HEK293T (cell line): ENCODE results near the gene TIAM1.

ENCODE experiments used
- ELF4 ChIP-seq: fragments of 450-650 bp; IDR thresholded peaks from 2 replicates; pipeline ENCODE4 v1.6.1; 2017; ENCODE audit warnings: antibody characterized with exemption
- FOXK2 ChIP-seq: fragments of 450-650 bp; IDR thresholded peaks from 2 replicates; pipeline ENCODE4 v1.6.1; 2016; ENCODE audit warnings: mild to moderate bottlenecking
- HDGF ChIP-seq: fragments of 450-650 bp; IDR thresholded peaks from 2 replicates; pipeline ENCODE4 v1.6.1; 2017; ENCODE audit warnings: antibody characterized with exemption, borderline replicate concordance
- SP1 ChIP-seq: fragments of 450-650 bp; IDR thresholded peaks from 2 replicates; pipeline ENCODE4 v1.6.1; 2017
- SUZ12 ChIP-seq: fragments of 450-650 bp; IDR thresholded peaks from 2 replicates; pipeline ENCODE4 v1.6.1; 2016; ENCODE audit warnings: mild to moderate bottlenecking

DNA sequence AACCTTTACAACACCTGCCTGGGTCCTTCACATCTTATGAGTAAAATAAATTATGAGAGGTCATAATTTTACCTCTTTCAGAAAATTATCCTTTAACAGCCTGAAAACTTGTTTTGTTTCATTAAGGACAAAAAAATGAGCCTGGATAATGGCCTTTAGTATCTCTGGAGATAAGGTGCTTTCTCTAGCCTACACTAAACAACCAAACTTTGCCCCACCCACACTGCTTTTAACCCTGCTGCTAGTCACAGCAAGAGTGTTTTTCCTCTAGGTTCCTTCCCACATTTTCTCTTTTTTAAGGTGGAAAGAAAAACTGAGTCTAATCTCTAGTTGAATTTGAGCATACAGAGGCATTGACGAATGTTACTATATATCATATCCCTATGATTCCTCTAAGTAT, 204.0 kb downstream of the TIAM1 start:
- TF ChIP-seq SP1 (no peak), ELF4 (no peak), HDGF (no peak), SUZ12 (no peak), FOXK2 (no peak)
